ENCODE measurements around the gene ITGA2.

DNA sequence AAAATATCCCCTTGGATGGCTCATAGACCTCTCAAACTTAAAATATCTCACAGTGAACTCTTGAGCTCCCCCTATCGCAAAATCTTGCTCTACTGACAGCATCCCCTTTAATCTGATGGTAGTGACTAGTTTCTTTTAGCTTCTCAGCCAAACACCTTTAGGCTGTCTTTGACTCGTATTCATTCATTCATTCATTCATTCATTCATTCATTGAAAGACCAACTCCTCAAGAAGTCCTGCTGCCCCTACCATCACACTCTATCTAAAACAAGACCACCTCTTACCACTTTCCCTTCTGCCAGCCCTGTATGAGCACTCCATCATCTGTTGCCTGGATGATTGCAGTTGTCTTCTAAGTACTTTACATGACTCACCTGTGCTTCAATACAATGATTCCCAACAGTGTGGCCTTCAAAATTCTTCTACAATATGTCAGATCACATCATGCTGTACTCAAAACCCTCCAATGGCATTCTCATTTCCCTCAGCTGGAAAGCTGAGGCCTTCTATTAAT lies 46.8 kb downstream of the ITGA2 start:
- no peak for TF ChIP-seq RAD21 (IDR thresholded peaks at IDR 0.05; ENCODE audit: low read depth)
- TF ChIP-seq, protein P1, sequence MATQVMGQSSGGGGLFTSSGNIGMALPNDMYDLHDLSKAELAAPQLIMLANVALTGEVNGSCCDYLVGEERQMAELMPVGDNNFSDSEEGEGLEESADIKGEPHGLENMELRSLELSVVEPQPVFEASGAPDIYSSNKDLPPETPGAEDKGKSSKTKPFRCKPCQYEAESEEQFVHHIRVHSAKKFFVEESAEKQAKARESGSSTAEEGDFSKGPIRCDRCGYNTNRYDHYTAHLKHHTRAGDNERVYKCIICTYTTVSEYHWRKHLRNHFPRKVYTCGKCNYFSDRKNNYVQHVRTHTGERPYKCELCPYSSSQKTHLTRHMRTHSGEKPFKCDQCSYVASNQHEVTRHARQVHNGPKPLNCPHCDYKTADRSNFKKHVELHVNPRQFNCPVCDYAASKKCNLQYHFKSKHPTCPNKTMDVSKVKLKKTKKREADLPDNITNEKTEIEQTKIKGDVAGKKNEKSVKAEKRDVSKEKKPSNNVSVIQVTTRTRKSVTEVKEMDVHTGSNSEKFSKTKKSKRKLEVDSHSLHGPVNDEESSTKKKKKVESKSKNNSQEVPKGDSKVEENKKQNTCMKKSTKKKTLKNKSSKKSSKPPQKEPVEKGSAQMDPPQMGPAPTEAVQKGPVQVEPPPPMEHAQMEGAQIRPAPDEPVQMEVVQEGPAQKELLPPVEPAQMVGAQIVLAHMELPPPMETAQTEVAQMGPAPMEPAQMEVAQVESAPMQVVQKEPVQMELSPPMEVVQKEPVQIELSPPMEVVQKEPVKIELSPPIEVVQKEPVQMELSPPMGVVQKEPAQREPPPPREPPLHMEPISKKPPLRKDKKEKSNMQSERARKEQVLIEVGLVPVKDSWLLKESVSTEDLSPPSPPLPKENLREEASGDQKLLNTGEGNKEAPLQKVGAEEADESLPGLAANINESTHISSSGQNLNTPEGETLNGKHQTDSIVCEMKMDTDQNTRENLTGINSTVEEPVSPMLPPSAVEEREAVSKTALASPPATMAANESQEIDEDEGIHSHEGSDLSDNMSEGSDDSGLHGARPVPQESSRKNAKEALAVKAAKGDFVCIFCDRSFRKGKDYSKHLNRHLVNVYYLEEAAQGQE (IDR thresholded peaks at IDR 0.05; ENCODE audit: low read depth): no peak
- no peak for TF ChIP-seq ZBTB7A (IDR thresholded peaks at IDR 0.05; ENCODE audit: low read depth)
- no peak for TF ChIP-seq EP300 (IDR thresholded peaks at IDR 0.05; ENCODE audit: borderline replicate concordance)
- TF ChIP-seq FOXM1 (IDR thresholded peaks at IDR 0.05; ENCODE audit: borderline replicate concordance, low read depth): no peak
- TF ChIP-seq TAF1 (IDR thresholded peaks at IDR 0.05; ENCODE audit: low read depth): no peak
- TF ChIP-seq TCF12 (IDR thresholded peaks at IDR 0.05; ENCODE audit: low read depth): no peak
- no peak for TF ChIP-seq CREB1 (IDR thresholded peaks at IDR 0.05; ENCODE audit: low read depth)
- TF ChIP-seq TEAD4 (IDR thresholded peaks at IDR 0.05): no peak
- TF ChIP-seq, protein P2, sequence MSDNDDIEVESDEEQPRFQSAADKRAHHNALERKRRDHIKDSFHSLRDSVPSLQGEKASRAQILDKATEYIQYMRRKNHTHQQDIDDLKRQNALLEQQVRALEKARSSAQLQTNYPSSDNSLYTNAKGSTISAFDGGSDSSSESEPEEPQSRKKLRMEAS (IDR thresholded peaks at IDR 0.05): no peak
